ENCODE measurements around the gene LPAR5. TPM values are rescaled to one million over a fixed set of nuclear protein-coding genes. Genes with fewer than 3 reads are reported as not detected.

The LPAR5 gene
- total RNA-seq, 4 donors from 2014 or later = 18.7 to 36.2 (median 25.3) TPM

GRCh38 chr12:6666211-6666610 lies 30.5 kb upstream of the LPAR5 start:
- peaks cover 0 to 10% (median 4%) of the 10 kb centered on the region in 4 donors for H3K4me1 ChIP-seq
- DNase-seq = no peak
- H3K36me3 ChIP-seq = peaks cover 0 to 47% (median 0%) of the 10 kb centered on the region in 3 donors
- no peaks in the 10 kb centered on the region for H3K9me3 ChIP-seq
- no peak overlapping the region for H3K27ac ChIP-seq
- H3K4me3 ChIP-seq = no peak overlapping the region
- TF ChIP-seq POLR2A (IDR thresholded peaks at IDR 0.05) = no peak
- no peak for TF ChIP-seq CTCF (IDR thresholded peaks at IDR 0.05)
- H3K27me3 ChIP-seq = no peaks in the 10 kb centered on the region

GRCh38 chr12:6664902-6665301 lies 29.1 kb upstream of the LPAR5 start:
- Histone ChIP-seq H3K27me3 (no peaks in the 10 kb centered on the region), H3K9me3 (no peaks in the 10 kb centered on the region), H3K4me1 (peaks cover 0 to 10% (median 4%) of the 10 kb centered on the region in 4 donors), H3K36me3 (peaks cover 0 to 34% (median 0%) of the 10 kb centered on the region in 3 donors), H3K4me3 (no peak overlapping the region), H3K27ac (no peak overlapping the region)
- TF ChIP-seq POLR2A (IDR thresholded peaks at IDR 0.05) (no peak), CTCF (IDR thresholded peaks at IDR 0.05) (no peak)
- DNase-seq = no peak

GRCh38 chr12:6662906-6663742 lies 27.4 kb upstream of the LPAR5 start, which contains the start of gene ING4:
TSS of gene ING4 (minus strand) at chr12:6663119. CDS start at chr12:6663101, 18 bp downstream.
- H3K9me3 ChIP-seq = no peaks in the 10 kb centered on the region
- H3K27ac ChIP-seq = peak within 1 kb of the TSS; percentile 69 to 84 (median 76)
- DNase-seq = peak; percentile 95 to 99 (median 98)
- no peaks in the 10 kb centered on the region for H3K27me3 ChIP-seq
- no peak for TF ChIP-seq CTCF (IDR thresholded peaks at IDR 0.05)
- TF ChIP-seq POLR2A (IDR thresholded peaks at IDR 0.05) = no peak
- H3K4me3 ChIP-seq = peak within 1 kb of the TSS; percentile 71 to 95 (median 72)
- peaks cover 0 to 10% (median 4%) of the 10 kb centered on the region in 4 donors for H3K4me1 ChIP-seq
- H3K36me3 ChIP-seq = peaks cover 0 to 19% (median 0%) of the 10 kb centered on the region in 3 donors

GRCh38 chr12:6662602-6662905 lies 26.8 kb upstream of the LPAR5 start:
- peak overlapping the region; percentile 69 to 83 (median 73) for H3K27ac ChIP-seq
- no peak for DNase-seq
- H3K27me3 ChIP-seq = no peaks in the 10 kb centered on the region
- H3K36me3 ChIP-seq = peaks cover 0 to 18% (median 0%) of the 10 kb centered on the region in 3 donors
- peaks cover 0 to 10% (median 4%) of the 10 kb centered on the region in 4 donors for H3K4me1 ChIP-seq
- peak overlapping the region; percentile 71 to 95 (median 72) for H3K4me3 ChIP-seq
- no peaks in the 10 kb centered on the region for H3K9me3 ChIP-seq
- TF ChIP-seq CTCF (IDR thresholded peaks at IDR 0.05) (no peak), POLR2A (IDR thresholded peaks at IDR 0.05) (no peak)

GRCh38 chr12:6653987-6654386 lies 18.2 kb upstream of the LPAR5 start:
- peaks cover 0 to 83% (median 0%) of the 10 kb centered on the region in 3 donors for H3K36me3 ChIP-seq
- no peaks in the 10 kb centered on the region for H3K9me3 ChIP-seq

More at GRCh38 chr12:6653987-6654386, 18.2 kb upstream of the LPAR5 start:
- DNase-seq = no peak
- TF ChIP-seq CTCF (IDR thresholded peaks at IDR 0.05) (no peak), POLR2A (IDR thresholded peaks at IDR 0.05) (no peak)
- Histone ChIP-seq H3K27me3 (no peaks in the 10 kb centered on the region), H3K4me1 (no peaks in the 10 kb centered on the region), H3K4me3 (no peak overlapping the region), H3K27ac (no peak overlapping the region)

All from Peyer's patch (tissue), 4 donors.